HFFc6 (cell line): Measurements from ENCODE around the gene TANGO6. TPM values are rescaled to one million over a fixed set of nuclear protein-coding genes. Genes with fewer than 3 reads are reported as not detected.

Experiments used
- DNase-seq: peaks from one replicate; pipeline ENCODE4 v3.0.0-alpha.2; 2018
- H3K27ac Mint-ChIP-seq: 2 replicates; pipeline ENCODE4 v1.8.0; 2020; ENCODE audit warnings: mild to moderate bottlenecking, mixed read lengths
- H3K27me3 Mint-ChIP-seq: 2 replicates; pipeline ENCODE4 v1.8.0; 2021; ENCODE audit warnings: mild to moderate bottlenecking, moderate library complexity, mixed read lengths; ENCODE audit not compliant: insufficient read depth
- H3K36me3 Mint-ChIP-seq: 2 replicates; pipeline ENCODE4 v1.8.0; 2021; ENCODE audit warnings: low read depth, mixed read lengths
- H3K4me1 Mint-ChIP-seq: 2 replicates; pipeline ENCODE4 v1.8.0; 2020; ENCODE audit warnings: low read depth, mixed read lengths
- H3K4me3 Mint-ChIP-seq: 2 replicates; pipeline ENCODE4 v1.8.0; 2020; ENCODE audit warnings: mild to moderate bottlenecking, moderate library complexity, mixed read lengths
- H3K9me3 Mint-ChIP-seq: 2 replicates; pipeline ENCODE4 v1.8.0; 2020; ENCODE audit warnings: mild to moderate bottlenecking, mixed read lengths
- total RNA-seq, 6 experiments: library from RNA; stranded (reverse); fragmentation: NEBNext Ultra II Directional; extraction: Animal tissue kit (Norgen Biotek cat#: 25700); gene quantifications; 2 replicates in 1 of 6; 3 replicates in 5 of 6; pipeline ENCODE4 v1.2.3, GENCODE V29; 2021
- TF ChIP-seq, protein P1 (sequence below): fragments of 200-600 bp; sonication (generic); IDR thresholded peaks from 2 replicates; pipeline ENCODE4 v1.5.0; 2021; ENCODE audit warnings: antibody characterized with exemption, mild to moderate bottlenecking

The TANGO6 gene
- total RNA-seq, 6 experiments from 2014 or later, result 14.7 to 22.1 (median 18.9) TPM

- H3K4me3 Mint-ChIP-seq, result no peak overlapping the region
- H3K9me3 Mint-ChIP-seq, result no peaks in the 10 kb centered on the region
- H3K36me3 Mint-ChIP-seq, result 0 out of 2 replicates have a peak, but pooled peaks cover 9% of the 10 kb centered on the region
- H3K27me3 Mint-ChIP-seq, result no peaks in the 10 kb centered on the region; the same call in 1 of the 2 replicates
- DNase-seq, result no peak
- H3K27ac Mint-ChIP-seq, result no peak overlapping the region
- H3K4me1 Mint-ChIP-seq, result 0 out of 2 replicates have a peak, but pooled peaks cover under 1% of the 10 kb centered on the region
- TF ChIP-seq, protein P1, sequence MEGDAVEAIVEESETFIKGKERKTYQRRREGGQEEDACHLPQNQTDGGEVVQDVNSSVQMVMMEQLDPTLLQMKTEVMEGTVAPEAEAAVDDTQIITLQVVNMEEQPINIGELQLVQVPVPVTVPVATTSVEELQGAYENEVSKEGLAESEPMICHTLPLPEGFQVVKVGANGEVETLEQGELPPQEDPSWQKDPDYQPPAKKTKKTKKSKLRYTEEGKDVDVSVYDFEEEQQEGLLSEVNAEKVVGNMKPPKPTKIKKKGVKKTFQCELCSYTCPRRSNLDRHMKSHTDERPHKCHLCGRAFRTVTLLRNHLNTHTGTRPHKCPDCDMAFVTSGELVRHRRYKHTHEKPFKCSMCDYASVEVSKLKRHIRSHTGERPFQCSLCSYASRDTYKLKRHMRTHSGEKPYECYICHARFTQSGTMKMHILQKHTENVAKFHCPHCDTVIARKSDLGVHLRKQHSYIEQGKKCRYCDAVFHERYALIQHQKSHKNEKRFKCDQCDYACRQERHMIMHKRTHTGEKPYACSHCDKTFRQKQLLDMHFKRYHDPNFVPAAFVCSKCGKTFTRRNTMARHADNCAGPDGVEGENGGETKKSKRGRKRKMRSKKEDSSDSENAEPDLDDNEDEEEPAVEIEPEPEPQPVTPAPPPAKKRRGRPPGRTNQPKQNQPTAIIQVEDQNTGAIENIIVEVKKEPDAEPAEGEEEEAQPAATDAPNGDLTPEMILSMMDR, result no peak
These were observed 17.9 kb downstream of the TANGO6 start for GRCh38 chr16:68860978-68861892.

DNA sequence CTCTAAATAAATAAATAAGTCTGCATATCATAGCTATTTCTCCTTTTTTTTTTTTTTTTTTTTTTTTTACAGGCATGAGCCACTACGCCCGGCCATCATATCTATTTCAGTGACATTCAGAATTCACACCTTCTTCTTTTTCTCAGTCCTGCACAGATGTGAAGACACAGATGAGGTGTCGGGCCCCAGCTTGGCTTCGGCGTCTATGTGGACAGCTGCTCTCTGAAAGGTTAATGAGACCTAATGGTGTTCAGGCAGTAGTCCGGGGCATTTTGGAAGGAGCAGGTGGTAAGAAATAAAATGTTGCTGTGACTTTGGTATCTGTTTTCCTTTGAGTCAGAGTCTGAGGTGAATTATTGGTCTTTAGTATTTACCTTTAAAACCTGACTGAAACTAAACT is 23.6 kb downstream of the TANGO6 start:
- Mint-ChIP-seq H3K4me3 (no peak overlapping the region), H3K27me3 (peaks cover 2% of the 10 kb centered on the region; the same call in 1 of the 2 replicates), H3K27ac (no peak overlapping the region), H3K36me3 (peaks cover 4% of the 10 kb centered on the region; the same call in 1 of the 2 replicates), H3K4me1 (no peaks in the 10 kb centered on the region), H3K9me3 (no peaks in the 10 kb centered on the region)
- DNase-seq, result no peak
- TF ChIP-seq, protein P1, result no peak

DNA sequence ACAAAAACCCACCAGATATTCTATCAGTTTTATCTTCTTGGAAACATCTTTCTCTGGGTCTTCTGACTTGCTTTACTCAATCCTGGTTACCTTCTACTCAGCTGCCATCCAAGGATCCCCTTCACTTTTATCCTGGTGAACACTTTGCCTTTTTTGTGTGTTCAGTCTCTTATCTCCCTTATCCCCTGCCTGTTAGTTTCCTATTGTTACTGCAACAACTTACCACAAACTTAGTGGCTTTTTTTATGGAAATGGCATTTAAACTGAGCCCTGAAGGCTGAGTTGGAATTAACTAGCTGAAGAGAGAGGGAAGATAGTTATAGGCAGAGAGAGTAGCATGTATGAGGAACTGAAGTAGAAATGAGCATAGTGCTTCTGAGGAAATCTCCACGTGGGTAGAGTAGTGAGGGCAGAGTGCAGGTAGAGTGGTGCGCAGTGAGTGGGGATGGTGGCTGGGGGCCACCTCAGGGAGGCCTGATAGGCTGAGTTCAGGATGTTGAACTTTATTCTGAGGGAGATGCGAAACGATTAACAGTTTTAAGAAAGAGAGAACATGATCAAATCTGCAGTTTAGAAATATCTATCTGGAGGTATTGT is 26.3 kb downstream of the TANGO6 start:
- no peak for DNase-seq
- Mint-ChIP-seq H3K4me3 (no peak overlapping the region), H3K27ac (no peak overlapping the region), H3K27me3 (peaks cover 2% of the 10 kb centered on the region; the same call in 1 of the 2 replicates), H3K36me3 (peaks cover 10% of the 10 kb centered on the region), H3K4me1 (no peaks in the 10 kb centered on the region), H3K9me3 (no peaks in the 10 kb centered on the region)
- TF ChIP-seq, protein P1, result no peak

- Mint-ChIP-seq H3K27me3 (peaks cover 2% of the 10 kb centered on the region; the same call in 1 of the 2 replicates), H3K4me3 (no peak overlapping the region), H3K9me3 (no peaks in the 10 kb centered on the region), H3K27ac (no peak overlapping the region), H3K36me3 (peaks cover 19% of the 10 kb centered on the region), H3K4me1 (no peaks in the 10 kb centered on the region)
- TF ChIP-seq, protein P1, result no peak
- no peak for DNase-seq
These were observed 30.5 kb downstream of the TANGO6 start for GRCh38 chr16:68873635-68874471.

DNA sequence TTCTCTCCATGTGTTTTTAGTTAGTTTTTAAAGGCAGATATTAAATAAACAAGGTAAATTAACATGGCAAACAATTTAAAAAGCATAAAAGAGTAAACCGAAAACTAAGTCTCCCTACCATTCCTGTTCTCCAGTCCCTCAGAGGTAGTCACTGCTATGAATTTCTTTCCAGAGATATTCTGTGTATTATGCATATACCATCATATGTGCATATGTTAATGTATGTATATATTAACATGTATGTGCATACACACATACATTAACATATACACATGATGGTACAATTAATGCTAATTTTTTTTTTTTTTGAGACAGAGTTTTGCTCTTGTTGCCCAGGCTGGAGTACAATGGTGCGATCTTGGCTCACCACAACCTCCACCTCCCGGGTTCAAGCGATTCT is 32.5 kb downstream of the TANGO6 start:
- H3K27me3 Mint-ChIP-seq, result peaks cover 2% of the 10 kb centered on the region; the same call in 1 of the 2 replicates
- no peak overlapping the region for H3K4me3 Mint-ChIP-seq
- DNase-seq, result no peak
- H3K9me3 Mint-ChIP-seq, result no peaks in the 10 kb centered on the region
- H3K36me3 Mint-ChIP-seq, result peaks cover 25% of the 10 kb centered on the region
- H3K4me1 Mint-ChIP-seq, result no peaks in the 10 kb centered on the region
- H3K27ac Mint-ChIP-seq, result no peak overlapping the region
- TF ChIP-seq, protein P1, result no peak
